ENCODE measurements around the gene PARVG.

Gene PARVG
- long read RNA-seq, partial matches to known transcripts: 56 of 320 reads
- long read RNA-seq, other reads (novel, unspliced or antisense): 263 of 320 reads

DNA sequence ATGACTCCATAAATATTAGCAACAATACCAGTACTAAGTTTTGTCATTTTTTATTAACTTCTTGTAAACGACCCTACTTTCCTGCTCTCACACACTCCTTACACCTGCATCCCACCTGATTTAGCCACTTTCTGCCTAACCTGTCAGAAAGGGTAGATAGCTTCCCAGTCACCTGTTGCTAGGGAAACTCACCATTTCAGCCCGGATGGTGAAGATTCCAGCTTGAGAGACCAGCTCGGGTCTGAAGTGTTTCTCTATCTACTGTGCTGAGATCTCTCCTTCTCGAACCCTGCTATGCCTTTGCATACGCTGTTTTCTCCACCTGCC is at the start of gene PARVG:
PARVG (plus strand) TSS at position 220 of the 327 bp plus-strand sequence. CDS start 2,405 bp downstream, outside the sequence.
- peak within 1 kb of the TSS; percentile 74 for H3K4me3 ChIP-seq (replicated peaks; ENCODE audit: insufficient read depth, low read length)
- peak in 1 of 2 experiments; percentile 66 for DNase-seq (ENCODE audit: low read depth in 1 of 2, low spot score in 1 of 2)
- no peak for TF ChIP-seq SPI1 (IDR thresholded peaks at IDR 0.05; ENCODE audit: borderline replicate concordance, low read depth)
- TF ChIP-seq POLR2AphosphoS5 (IDR thresholded peaks at IDR 0.05; ENCODE audit: low read depth): no peak
- TF ChIP-seq, protein P1, sequence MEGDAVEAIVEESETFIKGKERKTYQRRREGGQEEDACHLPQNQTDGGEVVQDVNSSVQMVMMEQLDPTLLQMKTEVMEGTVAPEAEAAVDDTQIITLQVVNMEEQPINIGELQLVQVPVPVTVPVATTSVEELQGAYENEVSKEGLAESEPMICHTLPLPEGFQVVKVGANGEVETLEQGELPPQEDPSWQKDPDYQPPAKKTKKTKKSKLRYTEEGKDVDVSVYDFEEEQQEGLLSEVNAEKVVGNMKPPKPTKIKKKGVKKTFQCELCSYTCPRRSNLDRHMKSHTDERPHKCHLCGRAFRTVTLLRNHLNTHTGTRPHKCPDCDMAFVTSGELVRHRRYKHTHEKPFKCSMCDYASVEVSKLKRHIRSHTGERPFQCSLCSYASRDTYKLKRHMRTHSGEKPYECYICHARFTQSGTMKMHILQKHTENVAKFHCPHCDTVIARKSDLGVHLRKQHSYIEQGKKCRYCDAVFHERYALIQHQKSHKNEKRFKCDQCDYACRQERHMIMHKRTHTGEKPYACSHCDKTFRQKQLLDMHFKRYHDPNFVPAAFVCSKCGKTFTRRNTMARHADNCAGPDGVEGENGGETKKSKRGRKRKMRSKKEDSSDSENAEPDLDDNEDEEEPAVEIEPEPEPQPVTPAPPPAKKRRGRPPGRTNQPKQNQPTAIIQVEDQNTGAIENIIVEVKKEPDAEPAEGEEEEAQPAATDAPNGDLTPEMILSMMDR (IDR thresholded peaks at IDR 0.05; ENCODE audit: insufficient read depth, low read length): no peak
- TF ChIP-seq GABPA (IDR thresholded peaks at IDR 0.05; ENCODE audit: low read depth): no peak
- TF ChIP-seq REST (IDR thresholded peaks at IDR 0.05; ENCODE audit: insufficient replicate concordance, low read depth): no peak
- H3K27me3 ChIP-seq (ENCODE audit: insufficient read depth, poor library complexity, severe bottlenecking): no peaks in the 10 kb centered on the region
- peak within 1 kb of the TSS; percentile 97 for H3K27ac ChIP-seq (replicated peaks)

DNA sequence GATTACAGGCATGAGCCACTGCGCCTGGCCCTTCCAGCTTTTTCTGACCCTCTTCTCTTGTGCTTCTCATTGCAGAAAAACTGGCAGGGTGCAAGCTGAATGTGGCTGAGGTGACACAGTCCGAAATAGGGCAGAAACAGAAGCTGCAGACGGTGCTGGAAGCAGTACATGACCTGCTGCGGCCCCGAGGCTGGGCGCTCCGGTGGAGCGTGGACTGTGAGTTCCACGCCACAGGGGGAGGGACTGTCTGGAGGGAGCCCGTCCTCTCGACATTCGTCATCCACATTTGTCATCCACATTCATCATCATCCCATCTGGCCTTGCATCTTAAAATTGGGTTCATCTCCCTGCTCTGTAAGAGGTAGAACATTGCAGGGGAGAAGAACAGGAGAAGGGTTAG is 49.3 kb upstream of the PARVG start:
- no peak for DNase-seq (ENCODE audit: low read depth in 1 of 2, low spot score in 1 of 2)
- no peak overlapping the region for H3K27ac ChIP-seq (replicated peaks)
- no peaks in the 10 kb centered on the region for H3K27me3 ChIP-seq (ENCODE audit: insufficient read depth, poor library complexity, severe bottlenecking)
- TF ChIP-seq GABPA (IDR thresholded peaks at IDR 0.05; ENCODE audit: low read depth): no peak
- no peak overlapping the region for H3K4me3 ChIP-seq (replicated peaks; ENCODE audit: insufficient read depth, low read length)

DNA sequence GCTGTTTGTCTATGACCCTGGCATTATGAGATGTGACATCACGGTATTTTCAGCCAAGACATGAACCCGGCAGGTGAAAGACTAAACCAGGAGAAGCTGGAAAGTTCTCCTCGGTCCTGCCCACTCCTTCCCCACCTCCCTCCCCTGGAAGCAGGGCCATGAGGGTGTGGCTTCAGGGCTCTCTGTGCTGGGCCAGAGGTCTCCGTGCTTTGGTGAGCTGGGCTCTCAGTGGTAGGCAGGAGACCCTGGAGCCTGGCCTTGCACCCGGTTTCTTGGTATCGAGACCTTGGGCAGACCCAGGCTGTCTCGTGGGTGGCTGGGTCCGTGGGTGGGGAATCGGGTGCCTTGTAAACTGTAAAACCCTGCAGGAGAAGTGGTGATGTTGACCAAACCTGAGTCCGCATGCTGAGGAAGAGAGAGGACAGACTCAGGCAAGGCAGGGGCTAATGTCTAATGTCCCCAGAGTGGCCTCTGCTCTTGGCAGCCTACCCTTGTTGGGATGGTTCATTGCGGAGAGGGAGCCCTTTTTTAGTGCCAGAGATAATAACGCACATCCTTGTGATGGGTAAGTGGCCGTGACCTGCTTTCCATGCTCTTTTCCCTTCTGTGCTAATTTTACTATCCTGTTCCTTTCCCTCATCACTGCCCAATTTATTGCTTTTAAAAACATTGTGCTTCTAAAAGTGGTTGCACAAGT is 48.6 kb upstream of the PARVG start:
- no peak for DNase-seq (ENCODE audit: low read depth in 1 of 2, low spot score in 1 of 2)
- Histone ChIP-seq H3K4me3 (replicated peaks; ENCODE audit: insufficient read depth, low read length) (no peak overlapping the region), H3K27me3 (ENCODE audit: insufficient read depth, poor library complexity, severe bottlenecking) (no peaks in the 10 kb centered on the region), H3K27ac (replicated peaks) (no peak overlapping the region)
- TF ChIP-seq GABPA (IDR thresholded peaks at IDR 0.05; ENCODE audit: low read depth) (no peak), POLR2AphosphoS5 (IDR thresholded peaks at IDR 0.05; ENCODE audit: low read depth) (no peak), REST (IDR thresholded peaks at IDR 0.05; ENCODE audit: insufficient replicate concordance, low read depth) (no peak), SPI1 (IDR thresholded peaks at IDR 0.05; ENCODE audit: borderline replicate concordance, low read depth) (no peak)
- TF ChIP-seq, protein P1 (IDR thresholded peaks at IDR 0.05; ENCODE audit: insufficient read depth, low read length): no peak

DNA sequence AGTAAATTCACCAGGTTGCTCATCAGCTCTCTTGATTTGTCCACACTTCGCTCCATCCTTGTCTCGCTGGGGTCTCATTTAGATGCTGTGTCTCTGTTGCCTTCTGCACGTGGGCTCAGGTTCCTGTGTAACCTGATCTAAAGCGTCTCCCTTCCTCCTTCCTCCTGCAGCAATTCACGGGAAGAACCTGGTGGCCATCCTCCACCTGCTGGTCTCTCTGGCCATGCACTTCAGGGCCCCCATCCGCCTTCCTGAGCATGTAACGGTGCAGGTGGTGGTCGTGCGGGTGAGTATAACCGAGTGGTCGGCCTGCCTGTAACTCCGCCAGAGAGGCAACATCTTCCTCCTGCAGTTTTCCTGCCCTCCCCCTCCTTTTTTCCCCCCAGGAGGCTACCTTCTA is 48.0 kb upstream of the PARVG start:
- Histone ChIP-seq H3K27ac (replicated peaks) (no peak overlapping the region), H3K27me3 (ENCODE audit: insufficient read depth, poor library complexity, severe bottlenecking) (no peaks in the 10 kb centered on the region), H3K4me3 (replicated peaks; ENCODE audit: insufficient read depth, low read length) (no peak overlapping the region)
- TF ChIP-seq, protein P1 (IDR thresholded peaks at IDR 0.05; ENCODE audit: insufficient read depth, low read length): no peak
- TF ChIP-seq GABPA (IDR thresholded peaks at IDR 0.05; ENCODE audit: low read depth) (no peak), SPI1 (IDR thresholded peaks at IDR 0.05; ENCODE audit: borderline replicate concordance, low read depth) (no peak)
- no peak for DNase-seq (ENCODE audit: low read depth in 1 of 2, low spot score in 1 of 2)

Data from HL-60 (cell line).